Heart left ventricle (tissue), 16 donors: ENCODE results near the gene AGAP4. TPM values are rescaled to one million over a fixed set of nuclear protein-coding genes. Genes with fewer than 3 reads are reported as not detected.
"Not testable (repeated sequence)": the region's sequence is repeated elsewhere in the genome, so short reads cannot be mapped to it uniquely, and the experiment has no call there.

ENCODE experiments used
- ATAC-seq, 4 donors: fragments of 200-7000 bp; cut with Tn5 transposase; one replicate each; pipeline ENCODE4 v1.9.1; 2020 to 2022; ENCODE audit warnings: moderate library complexity in 4 of 4, mild to moderate bottlenecking in 3 of 4, moderate number of reproducible peaks in 1 of 4
- DNase-seq, 5 donors: peaks; one replicate each; pipeline ENCODE4 v3.0.0-alpha.2; 2020
- H3K27ac ChIP-seq, 12 donors: fragments of 200-600 bp; sonication (generic) in 4 of 12; one replicate each; pipeline versions ENCODE4 v1.5.0 to v1.8.0; 2016 to 2022; ENCODE audit warnings: mild to moderate bottlenecking in 2 of 12
- H3K27me3 ChIP-seq, 9 donors: fragments of 200-600 bp; sonication (generic) in 2 of 9; one replicate each; pipeline versions ENCODE4 v1.5.1 to v1.8.0; 2016 to 2022; ENCODE audit warnings: mild to moderate bottlenecking in 3 of 9
- H3K36me3 ChIP-seq, 9 donors: fragments of 200-600 bp; sonication (generic) in 2 of 9; one replicate each; pipeline versions ENCODE4 v1.5.0 to v1.8.0; 2018 to 2022; ENCODE audit warnings: mild to moderate bottlenecking in 2 of 9
- H3K4me1 ChIP-seq, 12 donors: fragments of 200-600 bp; sonication (generic) in 4 of 12; one replicate each; pipeline versions ENCODE4 v1.5.0 to v1.8.0; 2016 to 2022; ENCODE audit warnings: mild to moderate bottlenecking in 3 of 12
- H3K4me3 ChIP-seq, 12 donors: fragments of 200-600 bp; sonication (generic) in 4 of 12; one replicate each; pipeline versions ENCODE4 v1.5.0 to v1.8.0; 2017 to 2022; ENCODE audit warnings: mild to moderate bottlenecking in 9 of 12, moderate library complexity in 4 of 12
- H3K9me3 ChIP-seq, 12 donors: fragments of 200-600 bp; sonication (generic) in 4 of 12; one replicate each; pipeline versions ENCODE4 v1.5.0 to v1.8.0; 2016 to 2022; ENCODE audit warnings: mild to moderate bottlenecking in 1 of 12
- WGBS, 4 donors: extraction: QIAGEN DNeasy Blood & Tissue Kit in 2 of 4; methylation state at CpG; one replicate each; pipeline versions ENCODE4 v1.1.5 to v1.1.7; 2013 to 2018; 5-methylcytosine and 5-hydroxymethylcytosine counted together
- intact Hi-C, 10 donors: fragments of 100-400 bp; cut with DNase I; formaldehyde crosslinking; loops; one replicate each; pipeline versions ENCODE4 v1.11.1 to v1.14.2; 2022
- long read RNA-seq, 3 donors: library from polyadenylated mRNA; unstranded; transcript quantifications; one replicate each; pipeline ENCODE4 v2.0.0, GENCODE V29; 2020 to 2021
- polyA plus RNA-seq, 2 donors: library from polyadenylated mRNA; stranded (reverse); fragments of 200-250 nt; gene quantifications; one replicate each; pipeline ENCODE4 v1.2.3, GENCODE V29; 2013
- total RNA-seq, 9 donors: library from RNA; depleted of rRNA in 2 of 9; stranded (reverse); fragments of >200 nt in 2 of 9; fragmentation: NEBNext Ultra II Directional in 3 of 9; extraction: Animal tissue kit (Norgen Biotek cat#: 25700) in 3 of 9; gene quantifications; one replicate each; pipeline versions ENCODE4 v1.1.0 to v1.2.4, GENCODE V29; 2016 to 2023
- donor health status: ischemic (EF 13 %, LVEDD 7.1; RV severe dilation, severe dysfunction).
- donor health status: healthy with polysubstance abuse.
- donor health status: DM: no; HTN: yes; CAD: no.
- donor health status: DM: no; HTN: no; CAD: no.
- donor health status: ischemic (EF 25% LVEDD 6.9; RV normal size, moderate dysfunction).
- donor health status: ischemic (EF 25% LVEDD 5.7; RV mildly dilated, moderate dysfunction).
- donor health status: healthy.
- donor health status: DM: yes; HTN: yes; CAD: no.
- donor health status: ischemic (EF 35%, LVEDD 5.7; RV mildly dilated, moderate dysfunction).
- donor health status: nonischemic (EF 11% LVEDD 7.7; RV severe dilation, severe dysfunction).
- donor health status: DM: yes; HTN: yes; CAD: no.
- donor health status: PGD.
- donor health status: ischemic (EF 29% LVEDD 5.4; RV normal size, mild dysfunction).
- donor health status: nonischemic (EF 23%, LVEDD 6.1; RV moderate dilation, normal function).

Gene AGAP4
- total RNA-seq (10 to 100 TPM in 2 of 9 donors, 1 to 10 TPM in 7; 2.5 to 12.0 (median 6.2) TPM), polyA plus RNA-seq (10 to 100 TPM in 1 of 2 donors, 1 to 10 TPM in 1; 4.2 to 10.5 TPM)
- long read RNA-seq, donor 1, partial matches to known transcripts, result 0 of 3 reads
- long read RNA-seq, donor 1, other reads (novel, unspliced or antisense), result 3 of 3 reads
- long read RNA-seq, donor 2, partial matches to known transcripts, result 0 of 2 reads
- long read RNA-seq, donor 2, other reads (novel, unspliced or antisense), result 2 of 2 reads
- long read RNA-seq, donor 3, result 0 reads

GRCh38 chr10:45847400-45847799 lies at the start of gene AGAP4:
Gene AGAP4, minus strand, starts transcription at chr10:45847500. Its CDS starts 153 bp downstream, at chr10:45847347.
- H3K27ac ChIP-seq, H3K36me3 ChIP-seq, H3K9me3 ChIP-seq, H3K4me1 ChIP-seq, H3K4me3 ChIP-seq, ATAC-seq, DNase-seq, H3K27me3 ChIP-seq, intact Hi-C loops: not testable (repeated sequence)
- WGBS, 4 donors, result 97 to 99% (median 98%) methylated on average over 9 to 11 of the region's 15 CpGs; no CpG with 5 or more reads in 1 of the 4 donors

DNA sequence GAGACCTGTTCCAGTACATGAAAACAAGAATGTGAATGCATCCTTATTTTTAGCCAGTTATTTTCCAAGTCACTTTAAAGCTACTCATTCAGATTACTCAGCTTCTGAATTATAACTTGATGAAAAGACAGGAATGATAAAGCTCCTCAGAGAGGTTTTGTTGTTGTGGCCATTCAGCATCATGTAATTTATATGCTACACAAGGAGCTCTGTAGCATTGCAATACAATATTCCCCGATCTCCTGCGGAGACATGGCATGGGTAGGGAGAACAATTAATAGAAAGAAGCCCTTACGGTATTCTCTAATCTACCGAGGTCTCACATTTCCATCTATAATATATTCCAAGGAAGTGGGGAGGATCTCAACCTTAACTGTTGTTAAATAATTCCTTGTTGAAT lies 43.4 kb upstream of the AGAP4 start:
- 80 to 98% (median 94%) methylated on average over 1 to 4 of the region's 4 CpGs for WGBS, 4 donors
- H3K36me3 ChIP-seq, result peaks cover 0 to 15% (median 0%) of the 10 kb centered on the region in 9 donors
- H3K9me3 ChIP-seq, intact Hi-C loops, H3K4me3 ChIP-seq, H3K27me3 ChIP-seq, ATAC-seq, H3K27ac ChIP-seq, H3K4me1 ChIP-seq, DNase-seq: not testable (repeated sequence)

- H3K9me3 ChIP-seq, DNase-seq, H3K4me3 ChIP-seq, H3K27ac ChIP-seq, H3K27me3 ChIP-seq, H3K4me1 ChIP-seq, ATAC-seq, intact Hi-C loops: not testable (repeated sequence)
- 96 to 100% (median 98%) methylated on average over 1 of the region's 1 CpG for WGBS, 4 donors
- H3K36me3 ChIP-seq, result peaks cover 0 to 16% (median 0%) of the 10 kb centered on the region in 9 donors
Observed at GRCh38 chr10:45889539-45890230, 42.4 kb upstream of the AGAP4 start.

DNA sequence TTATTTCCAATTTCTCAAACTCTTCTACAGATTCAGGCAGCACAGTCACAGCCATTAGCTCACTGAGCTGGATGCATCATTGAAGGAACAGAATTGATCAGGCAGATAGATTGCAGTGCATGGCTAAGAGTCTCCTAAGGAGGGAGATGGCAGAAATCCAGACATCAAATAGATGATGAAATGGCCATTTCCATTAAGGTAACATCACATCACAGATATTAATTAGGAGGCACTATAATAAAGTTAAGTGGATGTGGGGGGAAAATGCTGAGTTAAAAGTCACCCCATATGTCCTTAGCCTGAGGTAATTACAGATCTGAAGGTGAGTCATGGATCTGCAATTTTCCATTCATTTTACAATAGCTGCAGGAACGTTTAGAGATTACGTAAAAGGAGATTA lies 35.6 kb upstream of the AGAP4 start:
- H3K36me3 ChIP-seq, H3K9me3 ChIP-seq, H3K4me1 ChIP-seq, H3K4me3 ChIP-seq, DNase-seq, H3K27ac ChIP-seq, H3K27me3 ChIP-seq, intact Hi-C loops, ATAC-seq: not testable (repeated sequence)
- WGBS, 4 donors, result 0% methylated on average over 1 of the region's 2 CpGs; no CpG with 5 or more reads in 3 of the 4 donors

GRCh38 chr10:45865404-45865803 lies 18.1 kb upstream of the AGAP4 start:
- H3K27ac ChIP-seq, H3K9me3 ChIP-seq, H3K27me3 ChIP-seq, ATAC-seq, intact Hi-C loops, H3K4me1 ChIP-seq, H3K36me3 ChIP-seq, H3K4me3 ChIP-seq: not testable (repeated sequence)
- 91 to 99% (median 97%) methylated on average over 4 to 33 of the region's 33 CpGs for WGBS, 4 donors
- DNase-seq, result peak in 1 of 5 donors; percentile 62

DNA sequence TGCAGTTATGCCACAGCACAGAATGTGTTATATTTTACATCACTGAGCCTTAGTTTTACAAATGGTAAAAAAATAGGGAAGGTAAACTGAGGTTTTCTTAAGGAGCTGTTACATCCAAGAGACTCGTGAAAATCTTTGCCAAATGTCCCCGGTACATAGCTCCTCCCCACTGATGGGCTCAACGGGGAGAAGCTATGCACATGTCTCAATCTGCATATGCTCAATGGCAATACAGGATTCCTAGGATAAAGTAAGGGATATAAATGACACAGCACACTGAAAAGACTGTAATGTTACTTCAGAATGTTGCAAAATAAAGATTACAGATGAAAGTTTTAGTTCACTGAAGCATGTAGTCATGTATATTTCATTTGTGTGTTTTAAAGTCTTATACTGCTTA lies 17.0 kb upstream of the AGAP4 start:
- H3K9me3 ChIP-seq, intact Hi-C loops, H3K36me3 ChIP-seq, DNase-seq, ATAC-seq, H3K27me3 ChIP-seq, H3K4me3 ChIP-seq, H3K27ac ChIP-seq, H3K4me1 ChIP-seq: not testable (repeated sequence)
- 41 to 52% (median 44%) methylated on average over 3 of the region's 3 CpGs; no CpG with 5 or more reads in 1 of the 4 donors for WGBS, 4 donors

DNA sequence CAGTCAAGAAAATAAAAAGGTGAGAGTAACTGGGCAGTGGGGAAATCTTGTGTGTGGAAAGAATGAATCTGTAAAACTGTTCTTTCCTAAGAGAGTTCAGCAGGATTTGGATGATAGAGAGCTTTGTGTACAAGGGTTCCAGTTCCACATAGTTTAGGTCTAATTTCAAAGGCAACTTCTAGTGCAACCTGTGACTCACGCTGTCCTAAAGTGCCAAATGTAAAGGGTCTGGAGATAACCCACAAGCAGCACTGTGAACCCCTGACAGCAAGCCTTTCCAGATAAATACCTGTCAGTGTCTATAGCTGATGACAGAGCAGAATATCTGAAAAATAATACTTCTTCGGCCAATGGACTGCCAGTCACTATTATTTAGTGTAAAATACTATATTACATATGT lies 16.3 kb upstream of the AGAP4 start:
- H3K36me3 ChIP-seq, H3K4me1 ChIP-seq, intact Hi-C loops, H3K9me3 ChIP-seq, H3K27ac ChIP-seq, DNase-seq, H3K4me3 ChIP-seq, H3K27me3 ChIP-seq: not testable (repeated sequence)
- 44 to 62% (median 54%) methylated on average over 2 of the region's 2 CpGs for WGBS, 4 donors
- peak; percentile 36 to 69 (median 64) for ATAC-seq

DNA sequence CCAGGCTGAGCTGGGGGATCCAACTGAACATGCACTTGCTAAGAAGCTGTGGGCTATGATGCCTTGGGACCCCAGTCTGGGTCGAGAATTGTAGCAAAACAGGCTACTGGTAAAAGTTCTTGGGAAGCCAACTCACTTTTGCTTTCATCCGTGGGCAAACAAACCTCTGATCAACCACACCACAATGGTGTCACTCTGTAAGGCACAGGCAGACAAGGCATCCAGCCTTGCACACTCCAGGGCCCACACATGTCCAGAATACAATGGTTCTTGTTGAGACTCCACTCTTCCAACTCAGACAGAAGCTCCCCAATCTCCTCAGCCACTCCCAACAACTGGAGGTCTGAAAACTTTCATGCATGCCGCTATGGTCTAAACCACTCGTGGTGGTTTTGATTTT lies 10.6 kb upstream of the AGAP4 start:
- H3K27ac ChIP-seq, ATAC-seq, H3K27me3 ChIP-seq, H3K4me1 ChIP-seq, intact Hi-C loops, DNase-seq, H3K4me3 ChIP-seq, H3K36me3 ChIP-seq, H3K9me3 ChIP-seq: not testable (repeated sequence)
- WGBS, 4 donors, result 92 to 94% (median 93%) methylated on average over 3 to 4 of the region's 4 CpGs

GRCh38 chr10:45848467-45848866 lies 1.2 kb upstream of the AGAP4 start:
- 86 to 90% (median 88%) methylated on average over 2 of the region's 3 CpGs; no CpG with 5 or more reads in 1 of the 4 donors for WGBS, 4 donors
- ATAC-seq, H3K36me3 ChIP-seq, DNase-seq, H3K27ac ChIP-seq, H3K9me3 ChIP-seq, H3K27me3 ChIP-seq, intact Hi-C loops, H3K4me1 ChIP-seq, H3K4me3 ChIP-seq: not testable (repeated sequence)

DNA sequence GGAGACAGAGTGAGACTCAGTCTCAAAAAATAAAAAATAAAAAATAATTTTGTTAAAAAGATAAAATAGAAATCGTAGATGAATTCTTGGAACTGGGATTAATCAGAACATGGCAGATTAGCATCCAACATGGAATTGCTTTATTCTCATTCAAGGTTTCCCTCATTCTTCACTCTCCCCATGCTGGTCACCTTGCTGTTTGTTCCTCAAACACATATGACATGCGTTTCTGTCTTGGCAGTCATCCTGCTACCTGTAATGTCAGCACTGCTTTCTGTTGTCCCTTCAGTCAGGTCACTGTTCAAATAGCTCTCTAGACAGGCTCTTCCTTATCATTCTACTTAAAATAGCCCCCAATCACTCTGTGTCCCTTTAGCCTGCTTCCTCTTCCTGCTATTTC lies 24.4 kb downstream of the AGAP4 start:
- H3K27me3 ChIP-seq, H3K36me3 ChIP-seq, DNase-seq, H3K9me3 ChIP-seq, H3K4me1 ChIP-seq, ATAC-seq, H3K4me3 ChIP-seq, intact Hi-C loops, H3K27ac ChIP-seq: not testable (repeated sequence)
- 38 to 64% (median 51%) methylated on average over 1 to 2 of the region's 2 CpGs for WGBS, 4 donors

- intact Hi-C loops, result not testable (repeated sequence)
Observed at GRCh38 chr10:45820107-45820830, 27.0 kb downstream of the AGAP4 start.

More at GRCh38 chr10:45820107-45820830, 27.0 kb downstream of the AGAP4 start:
- 78 to 81% (median 80%) methylated on average over 6 of the region's 6 CpGs for WGBS, 4 donors
- DNase-seq, H3K36me3 ChIP-seq, H3K27me3 ChIP-seq, ATAC-seq, H3K4me1 ChIP-seq, H3K4me3 ChIP-seq, H3K9me3 ChIP-seq, H3K27ac ChIP-seq: not testable (repeated sequence)
